CD8-positive, alpha-beta memory T cell (primary cell): Measurements from ENCODE around the gene C18orf63. TPM values are rescaled to one million over a fixed set of nuclear protein-coding genes. Genes with fewer than 3 reads are reported as not detected.

Experiments used
- CTCF ChIA-PET: fragments of 350-600 bp; sonication (Branson Sonifier 250); formaldehyde crosslinking; loops from one replicate; lab custom pipeline; 2021; ENCODE audit warnings: antibody characterized with exemption; lab: Charles Lee
- POLR2A ChIA-PET: fragments of 350-600 bp; sonication (Branson Sonifier 250); formaldehyde crosslinking; loops from one replicate; lab custom pipeline; 2021; ENCODE audit warnings: antibody characterized with exemption; lab: Charles Lee
- DNase-seq, 5 donors: peaks; one replicate each; pipeline versions ENCODE4 v3.0.0 to v3.0.0-alpha.2; 2020 to 2022; ENCODE audit warnings: mixed read lengths in 1 of 5
- H3K27ac ChIP-seq: one replicate; pipeline ENCODE4 v1.7.0; 2013; ENCODE audit warnings: low read depth, mild to moderate bottlenecking, low read length, moderate library complexity
- H3K27me3 ChIP-seq: 2 replicates; pipeline ENCODE4 v1.7.0; 2013; ENCODE audit warnings: low read length, mild to moderate bottlenecking; ENCODE audit not compliant: insufficient read depth, poor library complexity, severe bottlenecking
- H3K36me3 ChIP-seq: 2 replicates; pipeline ENCODE4 v1.7.0; 2013; ENCODE audit warnings: mild to moderate bottlenecking, low read length, moderate library complexity; ENCODE audit not compliant: insufficient read depth
- H3K4me1 ChIP-seq: 2 replicates; pipeline ENCODE4 v1.7.0; 2013; ENCODE audit warnings: mild to moderate bottlenecking, low read length, moderate library complexity; ENCODE audit not compliant: insufficient read depth
- H3K4me3 ChIP-seq: 2 replicates; pipeline ENCODE4 v1.7.0; 2013; ENCODE audit warnings: mild to moderate bottlenecking, low read length
- H3K9me3 ChIP-seq: 2 replicates; pipeline ENCODE4 v1.7.0; 2013; ENCODE audit warnings: mild to moderate bottlenecking, low read length
- H3K27ac Mint-ChIP-seq, 8 donors: one replicate each; pipeline ENCODE4 v1.8.0; 2020 to 2021; ENCODE audit warnings: mixed read lengths in 8 of 8, mild to moderate bottlenecking in 6 of 8, inconsistent platforms in 3 of 8, moderate library complexity in 3 of 8
- H3K27me3 Mint-ChIP-seq, 2 donors: one replicate each; pipeline ENCODE4 v1.8.0; 2020 to 2021; ENCODE audit warnings: mixed read lengths in 2 of 2, mild to moderate bottlenecking in 1 of 2, moderate library complexity in 1 of 2
- H3K36me3 Mint-ChIP-seq, 3 donors: one replicate each; pipeline ENCODE4 v1.8.0; 2020 to 2021; ENCODE audit warnings: mixed read lengths in 3 of 3, inconsistent platforms in 1 of 3, mild to moderate bottlenecking in 1 of 3
- H3K4me1 Mint-ChIP-seq, 3 donors: one replicate each; pipeline ENCODE4 v1.8.0; 2020 to 2021; ENCODE audit warnings: mixed read lengths in 3 of 3, inconsistent platforms in 1 of 3, mild to moderate bottlenecking in 1 of 3
- H3K4me3 Mint-ChIP-seq, 7 donors: one replicate each; pipeline ENCODE4 v1.8.0; 2020 to 2021; ENCODE audit warnings: mixed read lengths in 7 of 7, mild to moderate bottlenecking in 6 of 7, moderate library complexity in 4 of 7, inconsistent platforms in 2 of 7
- H3K9me3 Mint-ChIP-seq, 5 donors: one replicate each; pipeline ENCODE4 v1.8.0; 2020 to 2022; ENCODE audit warnings: mixed read lengths in 5 of 5, mild to moderate bottlenecking in 3 of 5, moderate library complexity in 2 of 5, inconsistent platforms in 1 of 5
- polyA plus RNA-seq: library from polyadenylated mRNA; unstranded; fragments of 300-500 nt; fragmentation: Illumina TruSeq; gene quantifications from one replicate; pipeline ENCODE4 v1.2.3, GENCODE V29; 2021
- total RNA-seq, 2 experiments: library from RNA; stranded (reverse); gene quantifications; one replicate each; pipeline ENCODE4 v1.2.3, GENCODE V29; 2021

Gene C18orf63
- total and polyA plus RNA-seq, 3 experiments from 2014 or later = not detected

- Mint-ChIP-seq H3K36me3 (peaks cover 0 to 17% (median 9%) of the 10 kb centered on the region in 3 donors), H3K27me3 (peaks cover 0 to 3% of the 10 kb centered on the region in 2 donors), H3K9me3 (no peaks in the 10 kb centered on the region), H3K27ac (peak overlapping the region in 1 of 8 donors; percentile 18), H3K4me3 (no peak overlapping the region), H3K4me1 (peaks cover 6 to 12% (median 11%) of the 10 kb centered on the region in 3 donors)
- DNase-seq = no peak
- POLR2A ChIA-PET = no interaction called here
- no peaks in the 10 kb centered on the region for H3K36me3 ChIP-seq
- CTCF ChIA-PET = interaction anchor here (2.1 kb wide), 1 partner anchor 8 kb away, joined by 4 read pairs; no protein-coding TSS in a partner anchor
- H3K4me1 ChIP-seq = no peaks in the 10 kb centered on the region
- H3K27ac ChIP-seq = no peak overlapping the region
- H3K4me3 ChIP-seq = no peak overlapping the region
- no peaks in the 10 kb centered on the region for H3K27me3 ChIP-seq
- H3K9me3 ChIP-seq = no peaks in the 10 kb centered on the region
These were observed 39.0 kb upstream of the C18orf63 start for GRCh38 chr18:74276609-74277008.

GRCh38 chr18:74277296-74277695 is 38.3 kb upstream of the C18orf63 start:
- ChIA-PET POLR2A (no interaction called here), CTCF (interaction anchor here (2.1 kb wide), 1 partner anchor 8 kb away, joined by 4 read pairs; no protein-coding TSS in a partner anchor)
- peaks cover 0 to 18% (median 9%) of the 10 kb centered on the region in 3 donors for H3K36me3 Mint-ChIP-seq
- DNase-seq = no peak
- Histone ChIP-seq H3K9me3 (no peaks in the 10 kb centered on the region), H3K4me1 (peaks cover 2% of the 10 kb centered on the region), H3K4me3 (no peak overlapping the region), H3K36me3 (no peaks in the 10 kb centered on the region), H3K27ac (no peak overlapping the region), H3K27me3 (no peaks in the 10 kb centered on the region)
- no peak overlapping the region for H3K27ac Mint-ChIP-seq
- no peaks in the 10 kb centered on the region for H3K9me3 Mint-ChIP-seq
- H3K27me3 Mint-ChIP-seq = peaks cover 0 to 3% of the 10 kb centered on the region in 2 donors
- H3K4me1 Mint-ChIP-seq = peaks cover 11 to 19% (median 16%) of the 10 kb centered on the region in 3 donors
- no peak overlapping the region for H3K4me3 Mint-ChIP-seq

- POLR2A ChIA-PET = no interaction called here
- Histone ChIP-seq H3K36me3 (no peaks in the 10 kb centered on the region), H3K9me3 (no peaks in the 10 kb centered on the region), H3K27ac (no peak overlapping the region), H3K4me3 (no peak overlapping the region), H3K4me1 (peaks cover 9% of the 10 kb centered on the region), H3K27me3 (no peaks in the 10 kb centered on the region)
- Mint-ChIP-seq H3K27me3 (peaks cover 0 to 3% of the 10 kb centered on the region in 2 donors), H3K9me3 (no peaks in the 10 kb centered on the region), H3K27ac (peak overlapping the region in 1 of 8 donors; percentile 57), H3K4me1 (peaks cover 18 to 27% (median 24%) of the 10 kb centered on the region in 3 donors), H3K36me3 (peaks cover 0 to 18% (median 9%) of the 10 kb centered on the region in 3 donors), H3K4me3 (no peak overlapping the region)
- CTCF ChIA-PET = no interaction called here
- no peak for DNase-seq
These were observed 37.6 kb upstream of the C18orf63 start for GRCh38 chr18:74278058-74278457.

GRCh38 chr18:74278983-74279382 is 36.7 kb upstream of the C18orf63 start:
- peaks cover 24 to 34% (median 27%) of the 10 kb centered on the region in 3 donors for H3K4me1 Mint-ChIP-seq
- H3K4me1 ChIP-seq = peaks cover 10% of the 10 kb centered on the region
- ChIA-PET CTCF (no interaction called here), POLR2A (no interaction called here)
- H3K4me3 Mint-ChIP-seq = no peak overlapping the region
- H3K27ac Mint-ChIP-seq = no peak overlapping the region
- no peak for DNase-seq
- no peaks in the 10 kb centered on the region for H3K36me3 ChIP-seq
- peaks cover 0 to 3% of the 10 kb centered on the region in 2 donors for H3K27me3 Mint-ChIP-seq
- no peak overlapping the region for H3K27ac ChIP-seq
- no peaks in the 10 kb centered on the region for H3K27me3 ChIP-seq
- no peaks in the 10 kb centered on the region for H3K9me3 Mint-ChIP-seq
- H3K36me3 Mint-ChIP-seq = peaks cover 0 to 17% (median 9%) of the 10 kb centered on the region in 3 donors
- no peaks in the 10 kb centered on the region for H3K9me3 ChIP-seq
- no peak overlapping the region for H3K4me3 ChIP-seq

- Mint-ChIP-seq H3K4me1 (peaks cover 27 to 34% (median 28%) of the 10 kb centered on the region in 3 donors), H3K27me3 (peaks cover 0 to 3% of the 10 kb centered on the region in 2 donors), H3K4me3 (peak overlapping the region in 3 of 7 donors; percentile 32 to 64 (median 34)), H3K9me3 (no peaks in the 10 kb centered on the region), H3K27ac (peak overlapping the region in 7 of 8 donors; percentile 1 to 98 (median 78)), H3K36me3 (peaks cover 0 to 12% (median 6%) of the 10 kb centered on the region in 3 donors)
- ChIA-PET CTCF (no interaction called here), POLR2A (no interaction called here)
- H3K4me3 ChIP-seq = no peak overlapping the region
- peaks cover 10% of the 10 kb centered on the region for H3K4me1 ChIP-seq
- no peaks in the 10 kb centered on the region for H3K27me3 ChIP-seq
- H3K27ac ChIP-seq = no peak overlapping the region
- H3K36me3 ChIP-seq = no peaks in the 10 kb centered on the region
- H3K9me3 ChIP-seq = no peaks in the 10 kb centered on the region
- no peak for DNase-seq
These were observed 34.3 kb upstream of the C18orf63 start for GRCh38 chr18:74281011-74281979.

- no peaks in the 10 kb centered on the region for H3K36me3 ChIP-seq
- no peak overlapping the region for H3K27ac ChIP-seq
- H3K27me3 Mint-ChIP-seq = peaks cover 0 to 3% of the 10 kb centered on the region in 2 donors
- H3K36me3 Mint-ChIP-seq = peaks cover 0 to 7% (median 6%) of the 10 kb centered on the region in 3 donors
- POLR2A ChIA-PET = no interaction called here
- no peak overlapping the region for H3K4me3 ChIP-seq
- DNase-seq = no peak
- H3K9me3 Mint-ChIP-seq = no peaks in the 10 kb centered on the region
- H3K27me3 ChIP-seq = no peaks in the 10 kb centered on the region
- H3K9me3 ChIP-seq = no peaks in the 10 kb centered on the region
- H3K4me1 Mint-ChIP-seq = peaks cover 27 to 32% (median 30%) of the 10 kb centered on the region in 3 donors
- peak overlapping the region in 7 of 8 donors; percentile 27 to 98 (median 78) for H3K27ac Mint-ChIP-seq
- peak overlapping the region in 2 of 7 donors; percentile 12 to 33 for H3K4me3 Mint-ChIP-seq
- peaks cover 10% of the 10 kb centered on the region for H3K4me1 ChIP-seq
- CTCF ChIA-PET = no interaction called here
These were observed 33.5 kb upstream of the C18orf63 start for GRCh38 chr18:74281980-74282754.

GRCh38 chr18:74282755-74283554 is 32.7 kb upstream of the C18orf63 start:
- H3K4me3 Mint-ChIP-seq = peak overlapping the region in 5 of 7 donors; percentile 0 to 34 (median 33)
- no peaks in the 10 kb centered on the region for H3K9me3 Mint-ChIP-seq
- peak overlapping the region in 7 of 8 donors; percentile 18 to 98 (median 82) for H3K27ac Mint-ChIP-seq
- DNase-seq = peak in 1 of 5 donors; percentile 7
- H3K36me3 ChIP-seq = no peaks in the 10 kb centered on the region
- H3K4me3 ChIP-seq = no peak overlapping the region
- peaks cover 0 to 3% of the 10 kb centered on the region in 2 donors for H3K27me3 Mint-ChIP-seq
- no peak overlapping the region for H3K27ac ChIP-seq
- peaks cover 32 to 38% (median 36%) of the 10 kb centered on the region in 3 donors for H3K4me1 Mint-ChIP-seq
- H3K27me3 ChIP-seq = no peaks in the 10 kb centered on the region
- ChIA-PET CTCF (no interaction called here), POLR2A (no interaction called here)
- H3K4me1 ChIP-seq = peaks cover 10% of the 10 kb centered on the region
- peaks cover 0 to 6% (median 0%) of the 10 kb centered on the region in 3 donors for H3K36me3 Mint-ChIP-seq
- H3K9me3 ChIP-seq = no peaks in the 10 kb centered on the region
